Head of caudate nucleus (tissue), 42 donors: Measurements from ENCODE around the gene TWSG1.

ENCODE experiments used
- DNase-seq, 42 donors: peaks; one replicate each; pipeline versions ENCODE4 v3.0.0 to v3.0.0-alpha.2; 2020 to 2021; ENCODE audit warnings: mixed read lengths in 7 of 42
- intact Hi-C: fragments of 100-400 bp; cut with DNase I; formaldehyde crosslinking; loops from one replicate; pipeline ENCODE4 v1.15.0; 2022

TWSG1 gene

GRCh38 chr18:9334329-9334972, at the start of gene TWSG1:
TWSG1 (plus strand) TSS chr18:9334773; CDS start chr18:9337230, 2,457 bp downstream.
- DNase-seq, result peak; percentile 69 to 97 (median 93)
- intact Hi-C loops, result no loop called here

- no peak for DNase-seq
Measured at GRCh38 chr18:9285604-9286003, 49.0 kb upstream of the TWSG1 start.

GRCh38 chr18:9287036-9287435, 47.5 kb upstream of the TWSG1 start:
- intact Hi-C loops, result no loop called here

More at GRCh38 chr18:9285604-9286003, 49.0 kb upstream of the TWSG1 start:
- intact Hi-C loops, result no loop called here

GRCh38 chr18:9289698-9290097, 44.9 kb upstream of the TWSG1 start:
- DNase-seq, result no peak
- intact Hi-C loops, result no loop called here

More at GRCh38 chr18:9287036-9287435, 47.5 kb upstream of the TWSG1 start:
- DNase-seq, result no peak

GRCh38 chr18:9290156-9290555, 44.4 kb upstream of the TWSG1 start:
- intact Hi-C loops, result no loop called here

GRCh38 chr18:9292047-9292446, 42.5 kb upstream of the TWSG1 start:
- no peak for DNase-seq
- intact Hi-C loops, result no loop called here

More at GRCh38 chr18:9290156-9290555, 44.4 kb upstream of the TWSG1 start:
- no peak for DNase-seq

GRCh38 chr18:9293948-9294347, 40.6 kb upstream of the TWSG1 start:
- intact Hi-C loops, result no loop called here
- no peak for DNase-seq

GRCh38 chr18:9296233-9297006, 38.2 kb upstream of the TWSG1 start:
- no peak for DNase-seq
- intact Hi-C loops, result no loop called here

GRCh38 chr18:9297007-9297393, 37.6 kb upstream of the TWSG1 start:
- no peak for DNase-seq
- intact Hi-C loops, result no loop called here

GRCh38 chr18:9304388-9305070, 30.0 kb upstream of the TWSG1 start:
- intact Hi-C loops, result no loop called here
- no peak for DNase-seq

GRCh38 chr18:9319333-9319732, 15.2 kb upstream of the TWSG1 start:
- DNase-seq, result no peak

GRCh38 chr18:9321017-9321452, 13.5 kb upstream of the TWSG1 start:
- intact Hi-C loops, result no loop called here

More at GRCh38 chr18:9319333-9319732, 15.2 kb upstream of the TWSG1 start:
- intact Hi-C loops, result no loop called here

GRCh38 chr18:9321736-9322135, 12.8 kb upstream of the TWSG1 start:
- DNase-seq, result no peak

More at GRCh38 chr18:9321017-9321452, 13.5 kb upstream of the TWSG1 start:
- DNase-seq, result no peak

GRCh38 chr18:9322744-9323143, 11.8 kb upstream of the TWSG1 start:
- DNase-seq, result no peak
- intact Hi-C loops, result no loop called here

More at GRCh38 chr18:9321736-9322135, 12.8 kb upstream of the TWSG1 start:
- intact Hi-C loops, result no loop called here

GRCh38 chr18:9323750-9324445, 10.7 kb upstream of the TWSG1 start:
- DNase-seq, result no peak
- intact Hi-C loops, result no loop called here

- no peak for DNase-seq
- intact Hi-C loops, result no loop called here
Measured at GRCh38 chr18:9325716-9326115, 8.9 kb upstream of the TWSG1 start.

- intact Hi-C loops, result no loop called here
- no peak for DNase-seq
Measured at GRCh38 chr18:9328776-9329175, 5.8 kb upstream of the TWSG1 start.

GRCh38 chr18:9329471-9329870, 5.1 kb upstream of the TWSG1 start:
- no peak for DNase-seq
- intact Hi-C loops, result no loop called here

- DNase-seq, result peak in 5 of 42 donors; percentile 16 to 53 (median 20)
- intact Hi-C loops, result no loop called here
Measured at GRCh38 chr18:9330419-9330818, 4.2 kb upstream of the TWSG1 start.
